ENCODE measurements around the gene TNIP2. TPM values are rescaled to one million over a fixed set of nuclear protein-coding genes. Genes with fewer than 3 reads are reported as not detected.

The TNIP2 gene
- total RNA-seq, 4 donors from 2014 or later = 40.1 to 58.2 (median 45.5) TPM

GRCh38 chr4:2702770-2703169 is 53.4 kb downstream of the TNIP2 start:
- Histone ChIP-seq H3K4me3 (no peak overlapping the region), H3K36me3 (peaks cover 27 to 95% (median 36%) of the 10 kb centered on the region in 3 donors), H3K27me3 (no peaks in the 10 kb centered on the region), H3K9me3 (no peaks in the 10 kb centered on the region), H3K4me1 (no peaks in the 10 kb centered on the region), H3K27ac (no peak overlapping the region)
- intact Hi-C loops (cut with DNase I) = no loop called here
- DNase-seq = no peak
- no peak for TF ChIP-seq POLR2A (IDR thresholded peaks at IDR 0.05)
- TF ChIP-seq, protein P1, sequence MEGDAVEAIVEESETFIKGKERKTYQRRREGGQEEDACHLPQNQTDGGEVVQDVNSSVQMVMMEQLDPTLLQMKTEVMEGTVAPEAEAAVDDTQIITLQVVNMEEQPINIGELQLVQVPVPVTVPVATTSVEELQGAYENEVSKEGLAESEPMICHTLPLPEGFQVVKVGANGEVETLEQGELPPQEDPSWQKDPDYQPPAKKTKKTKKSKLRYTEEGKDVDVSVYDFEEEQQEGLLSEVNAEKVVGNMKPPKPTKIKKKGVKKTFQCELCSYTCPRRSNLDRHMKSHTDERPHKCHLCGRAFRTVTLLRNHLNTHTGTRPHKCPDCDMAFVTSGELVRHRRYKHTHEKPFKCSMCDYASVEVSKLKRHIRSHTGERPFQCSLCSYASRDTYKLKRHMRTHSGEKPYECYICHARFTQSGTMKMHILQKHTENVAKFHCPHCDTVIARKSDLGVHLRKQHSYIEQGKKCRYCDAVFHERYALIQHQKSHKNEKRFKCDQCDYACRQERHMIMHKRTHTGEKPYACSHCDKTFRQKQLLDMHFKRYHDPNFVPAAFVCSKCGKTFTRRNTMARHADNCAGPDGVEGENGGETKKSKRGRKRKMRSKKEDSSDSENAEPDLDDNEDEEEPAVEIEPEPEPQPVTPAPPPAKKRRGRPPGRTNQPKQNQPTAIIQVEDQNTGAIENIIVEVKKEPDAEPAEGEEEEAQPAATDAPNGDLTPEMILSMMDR (IDR thresholded peaks at IDR 0.05) = no peak
- 72 to 85% methylated on average over 7 of the region's 7 CpGs for WGBS, 2 donors

DNA sequence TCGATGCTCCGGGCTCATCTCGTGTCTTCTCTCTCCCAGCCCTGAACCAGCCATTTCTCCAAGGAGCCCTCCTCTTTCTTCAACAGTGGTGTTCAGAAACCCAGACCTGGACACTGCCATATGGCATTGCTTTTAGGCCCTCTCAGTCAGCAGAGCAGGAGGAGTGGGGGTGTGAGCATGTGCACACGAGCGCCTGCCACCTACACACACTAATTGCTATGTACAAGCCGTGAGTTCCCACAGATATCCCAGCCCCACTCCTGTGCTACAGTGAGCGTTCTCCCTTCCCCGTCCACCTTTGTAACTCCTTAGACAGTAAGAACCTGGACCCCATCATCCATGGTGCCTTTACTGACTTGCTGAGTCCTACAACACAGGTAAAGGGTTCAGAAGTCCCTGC is 53.8 kb downstream of the TNIP2 start:
- intact Hi-C loops (cut with DNase I) = no loop called here
- Histone ChIP-seq H3K27ac (no peak overlapping the region), H3K9me3 (no peaks in the 10 kb centered on the region), H3K27me3 (no peaks in the 10 kb centered on the region), H3K4me1 (no peaks in the 10 kb centered on the region), H3K36me3 (peaks cover 29 to 95% (median 38%) of the 10 kb centered on the region in 3 donors), H3K4me3 (no peak overlapping the region)
- DNase-seq = no peak
- TF ChIP-seq POLR2A (IDR thresholded peaks at IDR 0.05) = no peak
- TF ChIP-seq, protein P1 (IDR thresholded peaks at IDR 0.05) = no peak
- WGBS, 2 donors = 88 to 91% methylated on average over 7 to 8 of the region's 8 CpGs

DNA sequence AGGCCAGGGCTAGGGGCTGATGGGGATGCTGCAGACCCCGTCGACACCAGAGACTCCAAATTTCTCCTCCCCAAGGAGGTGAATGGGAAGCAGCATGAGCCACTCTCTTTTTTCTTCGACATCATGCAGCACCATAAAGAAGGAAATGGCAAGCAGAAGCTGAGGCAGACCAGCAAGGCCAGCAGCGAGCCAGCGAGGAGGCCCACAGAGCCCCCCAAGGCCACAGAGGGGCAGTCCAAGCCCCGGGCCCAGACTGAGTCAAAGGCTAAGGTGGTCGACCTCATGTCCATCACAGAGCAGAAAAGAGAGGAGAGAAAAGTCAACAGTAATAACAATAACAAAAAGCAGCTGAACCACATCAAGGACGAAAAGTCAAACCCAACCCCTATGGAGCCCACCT is 56.1 kb downstream of the TNIP2 start:
- H3K27ac ChIP-seq = no peak overlapping the region
- WGBS, 2 donors = 71 to 86% methylated on average over 2 to 7 of the region's 8 CpGs
- peaks cover 35 to 100% (median 50%) of the 10 kb centered on the region in 3 donors for H3K36me3 ChIP-seq
- no peak for DNase-seq
- no peaks in the 10 kb centered on the region for H3K27me3 ChIP-seq
- TF ChIP-seq, protein P1 (IDR thresholded peaks at IDR 0.05) = no peak
- TF ChIP-seq POLR2A (IDR thresholded peaks at IDR 0.05) = no peak
- intact Hi-C loops (cut with DNase I) = no loop called here
- H3K4me1 ChIP-seq = no peaks in the 10 kb centered on the region
- H3K9me3 ChIP-seq = no peaks in the 10 kb centered on the region
- no peak overlapping the region for H3K4me3 ChIP-seq

GRCh38 chr4:2699534-2699933 is 56.6 kb downstream of the TNIP2 start:
- no peaks in the 10 kb centered on the region for H3K4me1 ChIP-seq
- no peaks in the 10 kb centered on the region for H3K9me3 ChIP-seq
- H3K27me3 ChIP-seq = no peaks in the 10 kb centered on the region
- DNase-seq = no peak
- intact Hi-C loops (cut with DNase I) = no loop called here
- H3K27ac ChIP-seq = no peak overlapping the region
- no peak overlapping the region for H3K4me3 ChIP-seq
- TF ChIP-seq POLR2A (IDR thresholded peaks at IDR 0.05) = no peak
- TF ChIP-seq, protein P1 (IDR thresholded peaks at IDR 0.05) = no peak
- peaks cover 35 to 100% (median 55%) of the 10 kb centered on the region in 3 donors for H3K36me3 ChIP-seq
- WGBS, 2 donors = 82 to 85% methylated on average over 6 to 7 of the region's 7 CpGs

- Histone ChIP-seq H3K27ac (no peak overlapping the region), H3K4me3 (no peak overlapping the region), H3K27me3 (no peaks in the 10 kb centered on the region), H3K4me1 (no peaks in the 10 kb centered on the region), H3K9me3 (no peaks in the 10 kb centered on the region), H3K36me3 (peaks cover 32 to 100% (median 56%) of the 10 kb centered on the region in 3 donors)
- intact Hi-C loops (cut with DNase I) = no loop called here
- TF ChIP-seq, protein P1 (IDR thresholded peaks at IDR 0.05) = no peak
- no peak for TF ChIP-seq POLR2A (IDR thresholded peaks at IDR 0.05)
- DNase-seq = no peak
- WGBS, 2 donors = 82 to 88% methylated on average over 4 to 11 of the region's 12 CpGs
These were observed 57.1 kb downstream of the TNIP2 start for GRCh38 chr4:2698951-2699505.
